OCI-LY1 (cell line): ENCODE data around the gene NUDT4.

Experiments used
- CTCF ChIP-seq: fragments of 200-600 bp; sonication (generic), shearing (Covaris generic); IDR thresholded peaks from 2 replicates; pipeline ENCODE4 v1.5.1; 2017; ENCODE audit warnings: mild to moderate bottlenecking, antibody characterized with exemption, low read length, moderate library complexity, mixed read lengths
- EZH2 ChIP-seq: fragments of 200-600 bp; sonication (generic), shearing (Covaris generic); IDR thresholded peaks from 2 replicates; pipeline ENCODE4 v1.8.0; 2017; ENCODE audit warnings: borderline replicate concordance, mixed run types, mild to moderate bottlenecking, antibody characterized with exemption, low read length, moderate library complexity, mixed read lengths

- TF ChIP-seq CTCF: peak; percentile 62
- no peak for TF ChIP-seq EZH2
Observed at GRCh38 chr12:93419388-93420034, 41.8 kb downstream of the NUDT4 start.
